ENCODE measurements around the gene STXBP5. TPM values are rescaled to one million over a fixed set of nuclear protein-coding genes. Genes with fewer than 3 reads are reported as not detected.
A peak's percentile ranks its signal among the peaks of the same experiment; 100 is the strongest.

STXBP5 gene
- total and polyA plus RNA-seq, 9 of the 15 experiments (the other 6 are each of a cell fraction or from before 2014, with no cell fraction given) = 23.3 to 172 (median 71.5) TPM

DNA sequence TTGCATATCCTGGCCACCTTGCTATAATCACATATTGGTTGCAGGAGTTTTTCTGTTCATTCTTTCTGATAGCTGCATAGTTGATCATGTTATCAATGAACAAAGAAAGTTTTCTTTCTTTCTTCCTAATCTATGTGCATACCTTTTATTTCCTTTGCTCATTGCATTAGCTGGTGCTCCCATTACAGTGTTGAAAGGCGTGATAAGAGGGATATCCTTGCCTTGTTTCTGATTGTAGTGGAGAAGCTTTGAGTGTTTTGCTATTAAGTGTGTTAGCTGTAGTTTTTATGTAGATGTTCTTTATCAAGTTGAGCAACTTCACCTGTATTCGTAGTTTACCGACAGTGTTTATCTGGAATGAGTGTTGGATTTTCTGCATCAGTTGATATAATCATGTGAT lies 14.6 kb downstream of the STXBP5 start:
- Histone ChIP-seq H3K4me2 (ENCODE audit: insufficient read depth, low read length) (peak overlapping the region; percentile 55), H4K20me1 (replicated peaks; ENCODE audit: control insufficient read depth, insufficient read depth, low read length) (no peaks in the 10 kb centered on the region), H3K9me1 (ENCODE audit: control insufficient read depth, insufficient read depth, low read length) (no peaks in the 10 kb centered on the region), H3K4me3 (no peak overlapping the region), H3K27me3 (ENCODE audit: control insufficient read depth in 2 of 2, insufficient read depth in 2 of 2, low read length in 2 of 2) (no peaks in the 10 kb centered on the region), H3K9me3 (replicated peaks; ENCODE audit: control insufficient read depth, insufficient read depth, low read depth, low read length) (no peaks in the 10 kb centered on the region), H3K36me3 (ENCODE audit: control insufficient read depth, insufficient read depth, low read length) (peaks cover 92% of the 10 kb centered on the region), H3K4me1 (replicated peaks in 1 of 2; ENCODE audit: control insufficient read depth in 2 of 2, insufficient read depth in 2 of 2, low read length in 2 of 2) (peaks cover 4 to 54% of the 10 kb centered on the region in 2 experiments; a peak in 3 of 5 replicates), H3K27ac (ENCODE audit: extremely low read depth, low read depth, low read length) (peak overlapping the region; percentile 33; the same call in 2 of the 3 replicates), H2AFZ (ENCODE audit: low read depth, low read length) (peak overlapping the region; percentile 2; the same call in 1 of the 2 replicates), H3K79me2 (ENCODE audit: control insufficient read depth, insufficient read depth, low read length) (peaks cover 100% of the 10 kb centered on the region), H3K9ac (ENCODE audit: insufficient read depth in 1 of 2, low read depth in 2 of 2, low read length in 2 of 2) (peak overlapping the region in 1 of 2 experiments; percentile 11; a peak in 1 of 4 replicates)
- no peak for FAIRE-seq
- WGBS (ENCODE audit: insufficient coverage, low coverage, missing lambda C conversion rate) = 14% methylated on average over 3 of the region's 3 CpGs
- in situ Hi-C loops (cut with MboI) = loop anchor here (25.0 kb wide), 1 partner anchor 331 kb away; no protein-coding TSS in a partner anchor
- peak; percentile 29 for ATAC-seq
- intact Hi-C loops (cut with micrococcal nuclease) = no loop called here
- DNase-seq (ENCODE audit: extremely low read depth in 1 of 4, low spot score in 3 of 4) = no peak
- ChIA-PET POLR2A (interaction anchor here (0.6 to 1.4 kb wide), 5 partner anchors 8 to 342 kb away, joined by 3 to 4 read pairs (median 3); no protein-coding TSS in a partner anchor), CTCF (ENCODE audit: low intra/inter-chr PET ratio) (no interaction called here)
- BruUV-seq (replicated peaks) = no TSS peak
- peak; percentile 55; the same call in 1 of the 2 replicates for TF ChIP-seq LCOR (CRISPR knock-in tag; IDR thresholded peaks at IDR 0.05)
- TF ChIP-seq KDM4B (IDR thresholded peaks at IDR 0.05; ENCODE audit: borderline replicate concordance in 2 of 2, low read depth in 1 of 2) = no peak
- TF ChIP-seq DNMT1 (IDR thresholded peaks at IDR 0.05) = no peak
- no peak for TF ChIP-seq ZSCAN29 (IDR thresholded peaks at IDR 0.05)
- TF ChIP-seq ZNF717 (CRISPR knock-in tag; IDR thresholded peaks at IDR 0.05) = no peak
- TF ChIP-seq ZNF830 (CRISPR knock-in tag; IDR thresholded peaks at IDR 0.05) = no peak
- no peak for TF ChIP-seq ZNF324 (CRISPR knock-in tag; IDR thresholded peaks at IDR 0.05)
- TF ChIP-seq KHSRP (IDR thresholded peaks at IDR 0.05) = 0 out of 2 replicates have a peak, but pooled peaks have one; percentile 23
- no peak for TF ChIP-seq RBM15 (IDR thresholded peaks at IDR 0.05; ENCODE audit: insufficient read depth, low read length)
- no peak for TF ChIP-seq MCM7 (IDR thresholded peaks at IDR 0.05)
- no peak for TF ChIP-seq SNIP1 (IDR thresholded peaks at IDR 0.05; ENCODE audit: low read depth)
- no peak for TF ChIP-seq HDGF (IDR thresholded peaks at IDR 0.05)
- TF ChIP-seq SMAD2 (IDR thresholded peaks at IDR 0.05; ENCODE audit: low read depth, low read length) = no peak
- TF ChIP-seq PML (IDR thresholded peaks at IDR 0.05; ENCODE audit: low read length) = 0 out of 2 replicates have a peak, but pooled peaks have one; percentile 16
- TF ChIP-seq GATAD2B (IDR thresholded peaks at IDR 0.05; ENCODE audit: borderline replicate concordance) = no peak
- no peak for TF ChIP-seq NR4A1 (CRISPR knock-in tag; IDR thresholded peaks at IDR 0.05)
- TF ChIP-seq NR4A1 (tag; IDR thresholded peaks at IDR 0.05) = no peak
- TF ChIP-seq, protein P1, sequence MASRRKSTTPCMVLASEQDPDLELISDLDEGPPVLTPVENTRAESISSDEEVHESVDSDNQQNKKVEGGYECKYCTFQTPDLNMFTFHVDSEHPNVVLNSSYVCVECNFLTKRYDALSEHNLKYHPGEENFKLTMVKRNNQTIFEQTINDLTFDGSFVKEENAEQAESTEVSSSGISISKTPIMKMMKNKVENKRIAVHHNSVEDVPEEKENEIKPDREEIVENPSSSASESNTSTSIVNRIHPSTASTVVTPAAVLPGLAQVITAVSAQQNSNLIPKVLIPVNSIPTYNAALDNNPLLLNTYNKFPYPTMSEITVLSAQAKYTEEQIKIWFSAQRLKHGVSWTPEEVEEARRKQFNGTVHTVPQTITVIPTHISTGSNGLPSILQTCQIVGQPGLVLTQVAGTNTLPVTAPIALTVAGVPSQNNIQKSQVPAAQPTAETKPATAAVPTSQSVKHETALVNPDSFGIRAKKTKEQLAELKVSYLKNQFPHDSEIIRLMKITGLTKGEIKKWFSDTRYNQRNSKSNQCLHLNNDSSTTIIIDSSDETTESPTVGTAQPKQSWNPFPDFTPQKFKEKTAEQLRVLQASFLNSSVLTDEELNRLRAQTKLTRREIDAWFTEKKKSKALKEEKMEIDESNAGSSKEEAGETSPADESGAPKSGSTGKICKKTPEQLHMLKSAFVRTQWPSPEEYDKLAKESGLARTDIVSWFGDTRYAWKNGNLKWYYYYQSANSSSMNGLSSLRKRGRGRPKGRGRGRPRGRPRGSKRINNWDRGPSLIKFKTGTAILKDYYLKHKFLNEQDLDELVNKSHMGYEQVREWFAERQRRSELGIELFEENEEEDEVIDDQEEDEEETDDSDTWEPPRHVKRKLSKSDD (conservative IDR thresholded peaks at IDR 0.05; ENCODE audit: low read length) = no peak
- TF ChIP-seq JUND (IDR thresholded peaks at IDR 0.05; ENCODE audit: borderline replicate concordance, low read depth, low read length) = no peak
- TF ChIP-seq JUND (tag; IDR thresholded peaks at IDR 0.05; ENCODE audit: borderline replicate concordance, low read depth, low read length) = no peak

All from K562 (cell line).